Activated naive CD4-positive, alpha-beta T cell (primary cell): ENCODE measurements around the gene CYP26B1.
"Not testable (repeated sequence)": the region's sequence is repeated elsewhere in the genome, so short reads cannot be mapped to it uniquely, and the experiment has no call there.

Experiments used
- DNase-seq, 4 experiments: peaks; one replicate each; lab custom pipeline; 2025; lab: John Stamatoyannopoulos, UW

The CYP26B1 gene

DNA sequence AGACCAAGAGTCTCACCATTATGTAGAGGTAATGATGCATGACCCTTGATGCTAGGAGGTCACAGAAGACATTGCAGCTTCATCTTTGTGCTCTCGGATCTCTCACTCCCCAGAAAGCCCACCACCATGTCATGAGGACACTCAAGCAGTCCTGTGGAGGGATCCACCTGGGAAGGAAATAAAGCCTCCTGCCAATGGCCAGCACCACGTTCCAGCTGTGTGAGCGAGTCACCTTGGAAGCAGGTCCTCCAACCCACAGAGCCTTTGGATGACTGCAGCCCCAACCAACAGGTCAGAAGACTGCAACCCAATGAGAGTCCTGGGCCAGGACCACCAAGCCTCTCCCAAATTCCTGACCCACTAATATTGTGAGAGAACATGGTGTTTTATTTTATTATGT, 38.4 kb downstream of the CYP26B1 start:
- DNase-seq = no peak

DNA sequence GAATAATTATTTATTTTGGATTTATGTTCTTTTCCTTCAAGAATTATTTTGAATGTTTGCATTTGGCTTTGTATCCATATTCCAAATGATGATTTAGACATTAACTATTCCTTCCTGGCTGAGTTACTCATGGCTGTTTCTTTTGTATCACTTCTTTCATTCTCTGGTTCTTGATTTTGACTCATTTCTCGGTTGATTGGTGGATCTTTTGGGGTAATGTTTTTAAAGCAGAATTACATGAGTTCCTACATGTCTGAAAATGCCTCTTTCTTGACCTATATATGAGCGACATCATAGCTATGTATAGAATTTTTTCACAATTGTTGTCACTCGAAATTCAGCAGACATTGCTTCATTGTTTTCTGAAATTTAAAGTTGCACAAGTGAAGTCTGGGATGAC, 39.5 kb downstream of the CYP26B1 start:
- DNase-seq = no peak

DNA sequence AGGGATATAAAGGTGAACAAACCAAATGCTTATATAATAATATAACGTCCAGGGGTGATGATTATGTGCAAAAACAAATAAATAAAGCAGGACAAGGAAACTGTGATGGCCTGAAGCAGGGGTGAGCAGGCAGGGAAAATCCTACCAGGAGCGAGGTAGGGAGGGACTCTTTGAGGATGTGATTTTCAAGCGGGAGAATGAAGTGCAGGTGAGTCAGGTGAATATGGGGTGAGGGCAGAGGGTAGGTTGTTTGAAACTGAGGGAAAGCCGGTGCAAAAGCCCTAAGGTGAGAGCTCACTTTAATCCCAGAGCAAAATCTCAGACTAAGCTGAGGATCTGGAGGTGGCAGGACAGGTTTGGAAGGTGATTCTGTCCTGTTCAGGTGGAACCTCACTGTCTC, 40.7 kb downstream of the CYP26B1 start:
- no peak for DNase-seq

DNA sequence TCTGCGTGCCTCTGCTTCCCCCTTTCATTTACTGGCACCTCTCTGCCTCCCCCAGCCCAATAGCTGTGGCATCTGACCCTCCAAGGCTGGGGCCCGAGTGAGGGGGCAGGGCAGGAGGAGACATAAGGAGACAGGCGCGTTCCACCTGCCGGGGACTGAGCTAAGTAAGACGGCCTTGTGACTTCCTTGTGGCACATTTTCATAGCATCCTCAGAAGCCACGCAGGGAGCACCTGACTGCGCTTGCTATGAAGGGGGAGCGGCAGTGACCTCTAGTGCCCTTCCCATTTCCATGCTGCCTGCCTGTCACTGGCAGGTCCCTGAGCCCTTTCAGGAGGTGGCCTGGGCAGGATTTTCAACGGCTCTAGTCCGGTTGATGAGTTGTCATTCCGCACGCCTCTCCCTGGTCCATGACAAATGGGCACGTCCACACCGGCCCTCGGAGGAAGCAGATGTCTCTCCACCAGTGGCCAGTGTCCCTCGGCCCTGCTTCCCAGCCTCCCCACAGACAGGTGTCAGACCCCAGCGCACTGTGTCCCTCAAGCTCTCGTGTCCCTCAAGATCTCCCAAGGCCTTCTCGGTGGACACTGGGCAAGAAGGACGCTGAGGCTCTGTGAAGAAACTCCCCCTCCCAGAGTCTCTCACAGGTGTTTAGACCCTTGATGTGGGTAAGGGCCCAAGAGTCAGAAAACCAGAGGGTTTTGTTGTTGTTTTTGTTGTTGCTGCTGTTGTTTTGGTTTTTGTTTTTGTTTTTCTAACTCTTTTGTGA, 42.7 kb downstream of the CYP26B1 start:
- no peak for DNase-seq

DNA sequence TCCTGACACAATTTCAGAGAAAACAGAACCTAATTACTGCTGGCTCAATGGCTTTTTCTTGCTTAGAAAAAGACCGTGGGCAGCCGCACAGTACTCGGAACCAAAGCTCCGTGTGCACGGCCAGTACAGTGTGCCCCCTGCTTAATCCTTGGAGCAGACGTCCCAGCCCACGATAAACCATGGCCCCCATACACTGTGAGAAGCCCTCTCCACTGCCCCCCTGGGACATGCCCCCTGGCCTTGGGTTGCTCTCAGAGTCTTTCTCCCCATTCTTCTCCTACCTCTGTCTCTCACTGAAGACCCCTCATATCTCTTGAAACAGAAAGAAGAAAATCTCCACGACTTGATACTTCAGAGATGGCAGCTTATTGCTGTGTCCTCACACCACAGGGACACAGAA, 44.0 kb downstream of the CYP26B1 start:
- no peak for DNase-seq

DNA sequence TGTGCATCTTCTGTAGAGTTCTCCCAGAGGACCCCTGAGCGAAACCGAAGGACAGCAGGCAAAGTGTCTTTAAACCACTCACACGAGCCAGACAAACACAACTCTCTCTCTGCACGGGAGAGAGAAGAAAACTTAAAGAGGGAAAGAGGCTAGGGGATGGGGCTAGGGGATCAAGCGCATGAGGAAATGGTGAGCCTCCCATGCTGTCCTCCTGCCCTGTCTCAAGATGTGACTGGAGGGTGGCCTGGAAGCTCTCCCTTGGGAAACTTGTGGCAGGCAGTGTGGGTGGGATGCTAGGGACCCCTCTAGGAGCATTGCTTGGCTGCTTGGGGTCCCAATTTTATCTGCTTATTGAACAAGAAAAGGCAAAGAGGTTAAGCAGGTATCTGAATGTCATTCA, 44.5 kb downstream of the CYP26B1 start:
- no peak for DNase-seq

DNA sequence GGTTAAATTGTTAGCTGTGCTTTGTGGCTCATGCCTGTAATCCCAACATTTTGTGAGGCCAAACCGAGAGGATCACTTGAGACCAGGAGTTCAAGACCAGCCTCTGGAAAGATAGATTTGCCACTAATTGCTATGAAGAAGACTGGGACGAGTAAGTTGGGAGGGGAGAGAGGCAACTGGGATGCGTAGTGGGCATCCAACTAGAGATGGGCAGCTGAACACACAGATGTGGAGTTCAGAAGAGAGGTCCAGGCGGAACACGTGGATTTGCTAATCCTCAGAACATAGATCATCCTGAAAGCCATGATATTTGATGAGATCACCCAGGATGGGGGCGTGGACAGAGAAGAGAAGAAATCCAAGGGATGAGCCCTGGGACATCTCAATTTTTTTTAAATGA, 48.7 kb downstream of the CYP26B1 start:
- DNase-seq = no peak

DNA sequence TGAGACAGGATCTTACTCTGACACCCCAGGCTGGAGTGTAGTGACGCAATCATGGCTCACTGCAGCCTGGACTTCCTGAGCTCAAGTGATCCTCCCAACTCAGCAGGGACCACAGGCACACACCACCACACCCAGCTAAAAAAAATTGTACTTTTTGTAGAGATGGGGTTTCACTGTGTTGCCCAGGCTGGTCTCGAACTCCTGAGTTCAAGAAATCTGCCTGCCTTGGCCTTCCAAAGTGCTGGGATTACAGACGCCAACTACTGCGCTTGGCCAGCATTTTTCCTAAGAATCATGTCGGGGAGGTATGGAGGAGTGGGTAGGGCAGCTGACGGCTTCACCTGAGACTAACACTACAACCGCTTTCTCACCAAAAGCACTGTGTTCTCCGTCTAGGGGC, 50.4 kb downstream of the CYP26B1 start:
- no peak for DNase-seq

DNA sequence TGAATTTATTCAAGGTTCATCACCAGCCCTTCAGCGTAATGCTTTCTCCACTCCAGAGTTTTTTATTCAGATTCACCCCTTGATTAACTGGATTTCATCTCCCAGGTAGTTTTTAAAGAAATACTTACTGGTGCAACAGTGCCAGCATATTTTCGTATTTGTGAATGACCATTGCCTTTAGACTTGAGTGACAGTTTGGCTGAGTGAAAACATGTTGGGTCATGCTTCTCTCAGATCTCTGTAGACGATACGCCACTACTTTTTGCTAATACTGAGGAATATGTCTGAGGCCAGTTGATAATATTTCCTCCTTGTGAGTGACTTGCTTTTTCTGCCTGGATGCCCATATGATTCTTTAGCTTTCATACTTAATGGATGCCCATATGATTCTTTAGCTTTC, 51.5 kb downstream of the CYP26B1 start:
- no peak for DNase-seq

DNA sequence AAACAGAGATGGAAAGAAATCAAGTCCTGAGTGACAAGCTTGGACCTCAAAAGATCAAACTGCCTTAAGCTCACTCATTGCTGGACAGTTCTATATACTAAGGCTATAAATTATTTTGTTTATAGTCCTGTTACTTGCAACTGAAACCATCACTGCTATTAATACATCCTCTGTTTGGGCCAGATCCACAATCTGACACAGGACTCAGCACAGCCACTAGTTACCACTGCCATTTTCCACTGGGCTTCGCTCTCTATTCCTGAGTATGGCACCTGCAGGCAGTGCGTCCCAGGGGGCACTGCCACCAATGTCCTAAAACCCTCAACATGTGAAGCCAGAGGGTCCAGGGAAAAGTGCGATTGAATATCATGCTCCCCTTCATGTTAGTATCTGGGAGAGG, 52.3 kb downstream of the CYP26B1 start:
- DNase-seq = no peak

DNA sequence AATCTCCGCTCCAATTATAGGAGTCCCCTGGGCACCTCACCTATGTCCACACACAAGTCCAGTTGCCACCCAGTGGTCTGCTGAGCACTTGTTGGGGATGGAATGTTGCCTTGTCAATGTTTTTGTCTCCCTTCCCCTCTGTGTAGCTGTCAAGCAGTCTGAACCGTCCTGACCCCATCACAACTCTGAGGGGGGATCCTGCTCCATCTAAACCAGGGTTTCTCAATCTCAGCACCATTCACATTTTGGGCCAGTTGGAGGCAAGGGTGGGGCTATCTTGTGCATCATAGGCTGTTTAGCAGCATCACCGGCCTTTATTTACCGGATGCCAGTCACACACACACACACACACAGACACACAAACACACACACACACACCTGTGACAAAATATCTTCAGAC, 53.0 kb downstream of the CYP26B1 start:
- DNase-seq = no peak

DNA sequence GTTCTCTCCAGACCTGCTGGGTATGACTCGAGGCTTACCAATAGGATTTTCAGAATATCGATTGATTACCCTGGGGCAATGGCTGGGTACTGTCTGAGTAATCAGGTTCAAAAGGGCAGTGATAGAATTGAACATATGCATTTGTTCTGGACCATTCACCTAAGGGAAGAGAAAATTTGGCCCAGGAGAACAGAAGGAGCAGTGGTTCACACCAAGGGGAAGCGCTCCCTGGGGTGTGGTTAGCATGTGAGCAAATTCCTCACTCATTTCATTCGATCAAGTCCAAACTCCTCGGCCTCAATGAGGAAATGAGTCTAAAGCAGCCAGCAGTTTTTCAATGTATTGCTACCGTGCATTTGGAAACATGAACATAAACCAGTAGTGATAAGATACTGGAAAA, 55.6 kb downstream of the CYP26B1 start:
- DNase-seq = no peak

DNA sequence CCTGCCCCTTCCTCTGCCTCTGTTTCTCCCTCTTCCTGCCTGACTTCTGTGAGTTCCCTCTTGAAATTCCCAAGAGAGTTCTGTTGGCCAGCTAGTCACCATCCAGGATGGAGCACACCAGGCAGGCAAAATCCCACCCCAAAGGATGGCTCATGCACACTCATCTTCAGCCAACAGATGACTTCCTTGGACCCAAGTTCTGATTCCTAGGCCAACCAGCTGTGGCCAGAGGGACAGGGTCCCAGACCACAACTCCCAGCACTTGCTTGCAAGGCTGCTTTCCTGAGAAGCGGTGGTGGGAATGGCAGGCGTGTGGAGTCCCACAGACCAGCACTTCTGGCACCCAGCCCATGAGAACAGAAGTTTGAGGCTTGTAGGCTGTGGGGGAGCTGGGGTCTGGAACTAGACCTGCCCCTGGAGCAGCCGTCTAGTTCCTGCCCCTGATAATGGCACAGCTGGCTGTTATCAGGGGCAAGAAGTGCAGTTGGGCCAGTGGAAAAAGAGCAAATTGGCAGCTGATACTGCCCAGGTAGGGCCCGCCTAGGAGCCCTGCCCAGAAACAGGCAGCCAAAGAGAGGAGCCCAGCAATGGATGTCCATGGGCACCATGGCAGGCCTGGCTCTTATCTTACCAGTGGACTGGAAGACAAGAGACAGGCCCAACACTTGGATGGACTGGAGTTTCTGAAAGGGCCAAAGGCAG, 56.7 kb downstream of the CYP26B1 start:
- no peak for DNase-seq

DNA sequence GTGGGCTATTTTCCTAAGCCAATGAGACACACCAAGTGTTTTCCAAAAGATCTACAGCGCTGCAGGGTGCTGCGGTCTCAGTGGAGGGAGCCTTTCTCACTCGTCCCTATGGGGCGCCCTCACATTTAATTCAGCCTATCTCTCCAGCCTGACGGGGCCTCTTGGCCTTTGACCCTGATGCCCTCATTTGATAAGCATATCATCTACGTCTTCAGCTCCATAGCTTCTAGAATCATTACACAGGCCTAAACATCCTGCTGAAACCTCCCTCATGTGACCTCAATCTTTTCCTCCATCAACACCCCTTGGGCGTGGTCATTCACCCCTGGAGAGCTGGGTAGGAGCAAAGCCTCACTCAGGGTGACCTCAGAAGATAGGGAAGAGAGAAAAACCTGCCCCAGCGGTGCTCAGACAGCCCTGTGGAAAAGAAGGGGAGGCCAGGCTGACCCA, 57.4 kb downstream of the CYP26B1 start:
- DNase-seq = no peak

DNA sequence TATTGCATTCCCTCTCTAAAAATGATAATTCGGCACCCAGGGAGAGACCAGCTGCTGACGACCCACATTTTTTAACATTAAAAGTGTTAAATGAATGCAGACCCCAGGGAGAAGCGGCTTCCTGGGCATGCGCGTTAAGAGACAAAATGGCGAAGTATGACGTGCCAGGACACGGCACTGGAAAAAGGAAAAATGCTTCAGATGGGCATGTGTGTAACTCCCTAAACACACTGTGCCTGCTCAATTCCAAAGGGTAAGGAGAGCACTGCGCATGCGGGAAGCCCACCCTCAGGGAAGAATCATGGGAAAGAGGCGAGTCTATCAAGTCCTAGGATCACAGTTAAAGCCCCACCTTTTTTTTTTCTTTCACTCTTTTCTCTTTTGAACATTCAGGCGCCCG, 58.1 kb downstream of the CYP26B1 start:
- DNase-seq = no peak

DNA sequence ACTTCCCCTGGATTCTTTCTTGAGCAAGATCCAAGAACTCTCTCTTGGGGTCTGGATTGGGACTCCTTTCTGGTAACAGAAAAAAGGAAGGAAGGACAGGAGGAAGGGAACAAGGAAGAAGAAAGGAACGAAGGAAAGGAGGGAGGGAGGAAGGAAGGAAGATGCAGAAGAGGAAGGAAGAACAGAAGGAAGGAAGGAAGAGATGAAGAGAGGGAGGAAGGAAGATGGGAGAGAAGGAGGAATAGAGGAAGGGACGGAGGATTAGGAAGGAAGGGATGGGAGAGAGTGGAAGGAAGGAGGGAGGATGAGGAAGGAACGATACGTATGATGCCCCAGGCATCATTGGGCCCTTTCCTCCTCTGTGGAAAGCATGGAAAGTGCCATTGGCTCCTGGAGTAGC, 58.6 kb downstream of the CYP26B1 start:
- no peak for DNase-seq

DNA sequence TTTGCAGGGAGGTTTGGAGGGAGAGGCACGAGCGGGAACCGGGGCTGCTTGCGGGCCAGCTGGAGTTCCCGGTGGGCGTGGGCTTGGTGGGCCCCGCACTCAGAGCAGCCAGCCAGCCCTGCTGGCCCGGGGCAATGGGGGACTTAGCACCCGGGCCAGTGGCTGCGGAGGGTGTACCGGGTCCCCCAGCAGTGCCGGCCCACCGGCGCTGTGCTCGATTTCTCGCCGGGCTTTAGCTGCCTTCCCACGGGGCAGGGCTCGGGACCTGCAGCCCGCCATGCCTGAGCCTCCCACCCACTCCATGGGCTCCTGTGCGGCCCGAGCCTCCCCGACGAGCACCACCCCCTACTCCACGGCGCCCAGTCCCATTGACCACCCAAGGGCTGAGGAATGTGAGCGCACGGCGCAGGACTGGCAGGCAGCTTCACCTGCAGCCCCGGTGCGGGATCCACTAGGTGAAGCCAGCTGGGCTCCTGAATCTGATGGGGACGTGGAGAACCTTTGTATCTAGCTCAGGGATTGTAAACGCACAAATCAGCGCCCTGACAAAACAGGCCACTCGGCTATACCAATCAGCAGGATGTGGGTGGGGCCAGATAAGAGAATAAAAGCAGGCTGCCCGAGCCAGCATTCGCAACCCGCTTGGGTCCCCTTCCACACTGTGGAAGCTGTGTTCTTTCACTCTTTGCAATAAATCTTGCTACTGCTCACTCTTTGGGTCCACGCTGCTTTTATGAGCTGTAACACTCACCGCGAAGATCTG, 60.6 kb downstream of the CYP26B1 start:
- not testable (repeated sequence) for DNase-seq

DNA sequence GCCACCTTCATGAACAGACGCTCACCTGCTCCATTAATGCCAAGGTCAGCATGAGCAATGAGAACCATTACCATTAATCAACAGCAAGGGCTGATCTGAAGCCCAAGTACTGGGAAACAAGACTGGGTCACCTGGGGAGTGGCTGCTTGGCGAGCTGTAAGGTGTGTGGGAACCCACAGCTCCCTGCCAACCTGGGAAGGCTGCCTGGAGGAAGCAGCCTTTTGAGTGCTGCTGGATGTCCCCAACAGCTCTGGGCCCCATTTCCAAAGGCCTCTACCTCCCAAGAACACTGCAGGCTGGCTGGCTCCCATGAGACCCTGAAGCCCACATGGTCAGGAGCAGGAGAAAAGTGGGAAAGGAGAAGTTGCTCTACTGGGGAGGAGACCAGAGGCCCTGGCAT, 62.1 kb downstream of the CYP26B1 start:
- DNase-seq = no peak

DNA sequence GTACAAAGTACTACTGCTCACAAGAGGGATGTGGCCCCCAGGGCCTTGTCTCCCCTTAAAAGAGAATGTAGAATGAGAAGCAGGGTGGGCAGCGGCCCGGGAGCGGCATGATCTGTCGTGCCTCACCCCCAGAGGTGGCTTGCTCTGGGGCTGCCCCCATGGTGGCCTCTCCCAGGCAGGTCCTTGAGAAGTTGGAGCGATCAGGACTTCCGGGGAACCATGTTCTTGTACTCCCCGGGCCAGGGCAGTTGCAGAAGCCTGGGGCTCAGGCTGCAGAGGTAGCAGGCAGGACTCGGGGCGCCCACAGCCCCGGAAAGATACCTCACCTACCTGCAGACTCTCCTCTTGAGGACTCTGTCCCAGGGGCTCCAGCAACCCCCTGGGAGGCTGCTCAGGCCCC, 62.6 kb downstream of the CYP26B1 start:
- DNase-seq = no peak

DNA sequence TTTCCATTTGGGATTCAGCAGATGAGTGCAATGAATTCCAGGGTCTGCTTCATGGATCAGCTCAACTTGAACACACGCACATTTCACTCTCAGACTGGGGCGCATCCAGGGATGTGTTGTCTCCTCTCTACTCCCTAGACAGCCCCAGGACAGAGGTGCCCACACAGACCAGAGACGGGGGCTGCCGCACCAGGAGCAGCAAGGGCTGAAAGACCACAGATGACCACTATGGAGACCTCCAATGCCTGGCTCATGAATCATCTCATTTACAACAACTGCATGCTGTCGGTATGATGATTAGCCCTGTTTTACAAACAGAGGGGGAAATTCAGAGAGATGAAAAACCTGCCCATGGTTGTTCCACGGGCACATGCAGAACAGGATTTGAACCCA, 63.1 kb downstream of the CYP26B1 start:
- DNase-seq = no peak

DNA sequence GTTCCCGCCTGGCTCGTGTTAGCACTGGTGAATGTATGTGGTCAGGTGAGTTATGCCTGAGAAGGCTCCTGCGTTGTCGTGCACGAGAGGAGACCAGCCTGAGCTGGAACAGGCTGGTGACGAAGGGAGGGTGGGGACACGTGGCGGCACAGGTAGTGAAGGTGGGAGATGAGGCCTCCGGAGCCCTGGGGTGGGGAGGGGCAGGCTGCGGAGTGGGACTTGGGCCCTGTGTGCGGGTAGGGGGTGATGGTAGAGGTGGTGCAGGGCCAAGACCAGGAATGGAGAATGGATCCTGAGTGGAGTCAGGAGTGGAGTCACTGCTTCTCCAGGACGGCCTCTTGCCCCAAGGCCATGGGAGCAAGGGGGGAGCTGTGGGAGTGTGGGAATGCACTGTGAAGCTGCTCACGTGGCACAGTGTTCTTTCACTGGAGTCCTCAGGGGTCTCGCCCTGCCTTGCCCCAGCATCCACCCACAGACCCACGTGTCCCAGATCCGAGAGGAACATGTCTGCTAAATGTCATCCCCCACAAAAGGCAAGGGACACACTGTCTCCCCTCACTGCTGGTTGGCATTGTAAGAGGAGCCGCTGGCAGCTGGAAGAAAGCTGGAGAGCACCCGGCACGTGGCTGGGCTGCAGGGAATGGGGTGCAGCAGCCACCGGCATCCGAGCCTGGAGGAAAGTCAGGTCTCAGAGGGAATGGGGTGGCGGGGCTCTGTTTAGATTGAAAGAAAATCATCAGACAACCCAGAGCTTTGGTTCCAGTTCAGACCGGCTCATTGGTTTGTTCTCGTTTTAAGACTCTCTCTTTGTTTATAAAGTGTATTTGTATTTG, 63.7 kb downstream of the CYP26B1 start:
- no peak for DNase-seq

DNA sequence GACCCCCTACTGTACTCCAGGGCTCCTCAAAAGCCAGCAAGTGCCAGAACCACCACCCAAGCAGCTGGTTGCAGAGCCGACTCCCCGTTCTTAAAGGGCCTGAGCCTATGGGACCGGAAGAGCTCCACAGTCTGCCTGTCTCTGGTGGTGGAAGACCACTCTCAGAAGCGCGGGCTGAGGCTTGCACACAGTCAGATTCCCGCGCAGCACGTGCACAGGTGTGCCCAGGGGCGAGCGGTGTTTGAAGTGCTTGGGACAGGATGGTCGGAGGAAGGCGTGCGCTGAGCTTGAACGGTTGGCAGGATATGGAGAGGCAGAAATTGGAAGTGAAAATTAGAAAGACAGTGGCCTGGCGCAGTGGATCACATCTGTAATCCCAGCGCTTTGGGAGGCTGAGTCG, 64.8 kb downstream of the CYP26B1 start:
- no peak for DNase-seq
